GM12891 (cell line): ENCODE data around the gene VGLL4.

Experiments used
- SPI1 ChIP-seq: IDR thresholded peaks from 2 replicates; pipeline ENCODE4 v1.6.1; 2011; ENCODE audit warnings: low read depth, low read length, control low read depth
- TAF1 ChIP-seq: IDR thresholded peaks from 2 replicates; pipeline ENCODE4 v1.6.1; 2011; ENCODE audit warnings: low read depth, low read length, control low read depth

DNA sequence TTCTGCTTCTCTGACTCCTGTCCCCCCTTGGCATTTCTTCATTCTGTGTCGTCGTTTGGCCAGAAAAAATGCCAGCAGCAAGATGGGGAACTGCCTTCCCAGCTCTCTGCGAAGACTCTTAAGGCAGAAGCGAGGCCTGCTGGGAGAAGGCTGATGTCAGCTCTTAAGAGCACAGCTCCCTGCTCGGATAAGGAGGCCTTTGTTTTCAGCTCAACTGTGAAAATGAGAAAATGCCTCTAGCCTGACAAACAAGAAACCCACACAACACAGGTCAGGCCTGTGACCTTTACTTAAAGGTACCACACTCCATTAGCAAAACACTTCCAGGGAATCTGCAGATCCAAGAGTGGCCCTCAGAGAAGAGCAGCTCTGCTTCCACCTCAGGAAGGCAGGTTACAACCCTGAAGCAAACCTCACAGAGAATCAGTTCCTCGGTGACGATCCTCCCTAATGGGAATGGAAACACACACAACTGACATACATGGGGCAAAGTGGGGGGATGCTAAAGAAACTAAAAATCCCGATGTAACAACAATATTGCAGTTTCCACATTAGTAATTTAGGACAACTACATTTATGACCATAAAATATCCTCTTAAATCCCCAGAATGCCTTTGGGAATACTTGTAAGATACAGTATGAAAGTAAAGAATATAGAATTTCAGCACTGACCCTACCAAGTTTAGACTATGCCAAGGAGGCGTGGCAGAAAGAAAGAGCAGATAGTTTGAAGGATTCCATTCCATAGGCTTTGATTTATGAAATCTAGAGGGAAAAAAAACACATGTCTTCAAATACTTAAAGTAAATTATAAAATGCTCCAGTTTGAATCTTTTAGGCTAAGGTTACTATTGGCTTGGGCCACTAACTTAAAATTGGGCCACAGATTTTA is 52.1 kb downstream of the VGLL4 start:
- TF ChIP-seq TAF1, result no peak
- no peak for TF ChIP-seq SPI1
